Measurements from ENCODE around the gene STK36. TPM values are rescaled to one million over a fixed set of nuclear protein-coding genes. Genes with fewer than 3 reads are reported as not detected.

Gene STK36
- total RNA-seq, 1 experiment from 2014 or later = 48.6 TPM

DNA sequence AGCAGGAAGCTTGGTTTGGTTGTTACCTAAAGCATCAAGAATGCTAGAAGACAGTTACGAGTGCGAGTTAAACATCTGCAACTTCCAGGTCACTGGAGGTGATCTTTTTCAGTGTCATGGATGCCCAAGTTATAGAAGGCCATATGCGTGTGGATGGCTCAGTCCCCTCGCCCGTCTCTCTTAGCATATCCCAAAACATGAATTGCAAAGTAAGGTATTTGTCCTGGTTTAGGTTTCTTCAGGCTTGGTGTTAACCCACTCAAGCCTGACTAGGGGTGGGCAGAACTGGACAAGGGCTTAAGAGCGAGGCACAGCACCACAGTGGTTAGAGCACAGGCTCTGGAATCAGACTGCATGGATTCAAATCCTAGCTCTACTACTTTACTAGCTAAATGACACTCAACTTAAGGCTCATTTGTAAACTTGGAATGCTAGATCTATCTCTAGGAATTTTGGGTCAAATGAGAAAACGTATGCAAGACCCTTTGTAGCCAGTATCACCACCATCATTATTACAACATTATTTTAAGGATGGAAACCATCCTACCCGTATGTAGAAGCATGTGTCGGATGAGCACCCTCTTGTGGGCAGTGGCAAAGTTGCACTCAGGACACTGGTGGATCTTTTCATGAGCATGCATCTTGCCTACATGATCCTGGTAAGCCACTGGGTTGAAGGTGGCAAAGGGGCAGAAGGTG lies 23.6 kb upstream of the STK36 start:
- no peaks in the 10 kb centered on the region for H3K27me3 ChIP-seq (ENCODE audit: control insufficient read depth, insufficient read depth, low read length)
- no peaks in the 10 kb centered on the region for H3K4me1 ChIP-seq (ENCODE audit: control insufficient read depth, insufficient read depth, low read length)
- ATAC-seq = peak; percentile 81
- H3K4me3 ChIP-seq (ENCODE audit: low read depth in 2 of 2, low read length in 2 of 2) = no peak overlapping the region
- CTCF ChIA-PET = interaction anchor here (0.6 to 1.0 kb wide), 3 partner anchors 11 to 119 kb away, joined by 3 to 5 read pairs (median 4); partner anchors contain the start of genes BCS1L and ZNF142
- no TSS peak for BruUV-seq (replicated peaks)
- POLR2A ChIA-PET = no interaction called here
- no peaks in the 10 kb centered on the region for H3K9me3 ChIP-seq (ENCODE audit: control insufficient read depth, insufficient read depth, low read depth, low read length)
- peaks cover 17% of the 10 kb centered on the region for H3K36me3 ChIP-seq (ENCODE audit: control insufficient read depth, insufficient read depth, low read length)
- TF ChIP-seq, protein P1, sequence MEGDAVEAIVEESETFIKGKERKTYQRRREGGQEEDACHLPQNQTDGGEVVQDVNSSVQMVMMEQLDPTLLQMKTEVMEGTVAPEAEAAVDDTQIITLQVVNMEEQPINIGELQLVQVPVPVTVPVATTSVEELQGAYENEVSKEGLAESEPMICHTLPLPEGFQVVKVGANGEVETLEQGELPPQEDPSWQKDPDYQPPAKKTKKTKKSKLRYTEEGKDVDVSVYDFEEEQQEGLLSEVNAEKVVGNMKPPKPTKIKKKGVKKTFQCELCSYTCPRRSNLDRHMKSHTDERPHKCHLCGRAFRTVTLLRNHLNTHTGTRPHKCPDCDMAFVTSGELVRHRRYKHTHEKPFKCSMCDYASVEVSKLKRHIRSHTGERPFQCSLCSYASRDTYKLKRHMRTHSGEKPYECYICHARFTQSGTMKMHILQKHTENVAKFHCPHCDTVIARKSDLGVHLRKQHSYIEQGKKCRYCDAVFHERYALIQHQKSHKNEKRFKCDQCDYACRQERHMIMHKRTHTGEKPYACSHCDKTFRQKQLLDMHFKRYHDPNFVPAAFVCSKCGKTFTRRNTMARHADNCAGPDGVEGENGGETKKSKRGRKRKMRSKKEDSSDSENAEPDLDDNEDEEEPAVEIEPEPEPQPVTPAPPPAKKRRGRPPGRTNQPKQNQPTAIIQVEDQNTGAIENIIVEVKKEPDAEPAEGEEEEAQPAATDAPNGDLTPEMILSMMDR (IDR thresholded peaks at IDR 0.05) = peak; percentile 91
- TF ChIP-seq, protein P2, sequence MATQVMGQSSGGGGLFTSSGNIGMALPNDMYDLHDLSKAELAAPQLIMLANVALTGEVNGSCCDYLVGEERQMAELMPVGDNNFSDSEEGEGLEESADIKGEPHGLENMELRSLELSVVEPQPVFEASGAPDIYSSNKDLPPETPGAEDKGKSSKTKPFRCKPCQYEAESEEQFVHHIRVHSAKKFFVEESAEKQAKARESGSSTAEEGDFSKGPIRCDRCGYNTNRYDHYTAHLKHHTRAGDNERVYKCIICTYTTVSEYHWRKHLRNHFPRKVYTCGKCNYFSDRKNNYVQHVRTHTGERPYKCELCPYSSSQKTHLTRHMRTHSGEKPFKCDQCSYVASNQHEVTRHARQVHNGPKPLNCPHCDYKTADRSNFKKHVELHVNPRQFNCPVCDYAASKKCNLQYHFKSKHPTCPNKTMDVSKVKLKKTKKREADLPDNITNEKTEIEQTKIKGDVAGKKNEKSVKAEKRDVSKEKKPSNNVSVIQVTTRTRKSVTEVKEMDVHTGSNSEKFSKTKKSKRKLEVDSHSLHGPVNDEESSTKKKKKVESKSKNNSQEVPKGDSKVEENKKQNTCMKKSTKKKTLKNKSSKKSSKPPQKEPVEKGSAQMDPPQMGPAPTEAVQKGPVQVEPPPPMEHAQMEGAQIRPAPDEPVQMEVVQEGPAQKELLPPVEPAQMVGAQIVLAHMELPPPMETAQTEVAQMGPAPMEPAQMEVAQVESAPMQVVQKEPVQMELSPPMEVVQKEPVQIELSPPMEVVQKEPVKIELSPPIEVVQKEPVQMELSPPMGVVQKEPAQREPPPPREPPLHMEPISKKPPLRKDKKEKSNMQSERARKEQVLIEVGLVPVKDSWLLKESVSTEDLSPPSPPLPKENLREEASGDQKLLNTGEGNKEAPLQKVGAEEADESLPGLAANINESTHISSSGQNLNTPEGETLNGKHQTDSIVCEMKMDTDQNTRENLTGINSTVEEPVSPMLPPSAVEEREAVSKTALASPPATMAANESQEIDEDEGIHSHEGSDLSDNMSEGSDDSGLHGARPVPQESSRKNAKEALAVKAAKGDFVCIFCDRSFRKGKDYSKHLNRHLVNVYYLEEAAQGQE (IDR thresholded peaks at IDR 0.05; ENCODE audit: insufficient read depth in 1 of 2, low read depth in 2 of 2, low read length in 1 of 2) = no peak
- H3K27ac ChIP-seq (ENCODE audit: low read length) = no peak overlapping the region
- intact Hi-C loops (cut with micrococcal nuclease; ENCODE audit: unreplicated experiment) (no loop called here), in situ Hi-C loops (cut with HindIII; ENCODE audit: low pct_unique_long_range_greater_than_20kb, low sequenced_read_pairs) (no loop called here)
- DNase-seq (ENCODE audit: low read depth, low spot score) = peak; percentile 61

DNA sequence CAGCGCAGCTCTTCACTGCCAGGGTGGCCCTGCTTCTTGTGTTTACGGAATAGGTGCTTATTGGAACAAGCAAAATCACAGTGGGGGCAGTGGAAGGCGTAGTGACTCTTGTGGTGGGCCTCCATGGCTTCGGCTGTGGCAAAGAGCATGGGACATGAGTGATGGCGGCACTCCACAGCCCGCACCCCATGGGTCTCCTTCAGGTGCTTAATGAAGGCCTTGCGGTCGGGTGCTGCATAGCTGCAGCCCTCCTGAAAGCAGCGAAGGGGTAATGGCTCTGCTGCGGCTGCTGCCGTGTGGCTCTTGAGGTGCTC lies 23.1 kb upstream of the STK36 start:
- Histone ChIP-seq H3K27me3 (ENCODE audit: control insufficient read depth, insufficient read depth, low read length) (no peaks in the 10 kb centered on the region), H3K9me3 (ENCODE audit: control insufficient read depth, insufficient read depth, low read depth, low read length) (no peaks in the 10 kb centered on the region), H3K27ac (ENCODE audit: low read length) (no peak overlapping the region), H3K4me1 (ENCODE audit: control insufficient read depth, insufficient read depth, low read length) (no peaks in the 10 kb centered on the region), H3K4me3 (ENCODE audit: low read depth in 2 of 2, low read length in 2 of 2) (no peak overlapping the region), H3K36me3 (ENCODE audit: control insufficient read depth, insufficient read depth, low read length) (peaks cover 17% of the 10 kb centered on the region)
- in situ Hi-C loops (cut with HindIII; ENCODE audit: low pct_unique_long_range_greater_than_20kb, low sequenced_read_pairs) = no loop called here
- ATAC-seq = peak; percentile 13; the same call in 1 of the 2 replicates
- POLR2A ChIA-PET = no interaction called here
- no TSS peak for BruUV-seq (replicated peaks)
- no peak for TF ChIP-seq SIN3A (IDR thresholded peaks at IDR 0.05; ENCODE audit: borderline replicate concordance, insufficient read depth, low read depth, low read length)
- TF ChIP-seq, protein P2 (IDR thresholded peaks at IDR 0.05; ENCODE audit: insufficient read depth in 1 of 2, low read depth in 2 of 2, low read length in 1 of 2) = no peak
- TF ChIP-seq POLR2AphosphoS5 (IDR thresholded peaks at IDR 0.05; ENCODE audit: low read depth, low read length) = no peak
- no peak for DNase-seq (ENCODE audit: low read depth, low spot score)
- CTCF ChIA-PET = interaction anchor here (0.5 to 0.6 kb wide), 2 partner anchors 120 to 246 kb away, joined by 3 to 4 read pairs; no protein-coding TSS in a partner anchor
- intact Hi-C loops (cut with micrococcal nuclease; ENCODE audit: unreplicated experiment) = no loop called here
